ENCODE data around the gene NUP85.
A peak's percentile ranks its signal among the peaks of the same experiment; 100 is the strongest.

NUP85 gene

DNA sequence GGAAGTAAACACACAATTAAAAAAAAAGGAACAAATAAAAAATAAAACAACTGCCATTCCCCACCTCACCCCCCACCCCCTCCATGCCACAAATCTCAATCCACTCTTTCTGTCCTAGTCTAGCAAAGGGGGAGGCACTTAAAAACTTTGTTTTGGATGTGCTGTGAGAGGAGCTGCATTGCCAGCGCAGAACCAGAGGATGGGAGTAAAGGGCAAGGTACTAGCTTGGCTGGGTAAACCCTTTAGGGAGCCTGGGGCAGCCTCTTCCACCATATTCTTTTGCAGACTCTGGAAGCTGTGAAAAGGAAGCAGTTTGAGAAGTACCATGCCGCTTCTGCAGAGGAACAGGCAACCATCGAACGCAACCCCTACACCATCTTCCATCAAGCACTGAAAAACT is 57.6 kb downstream of the NUP85 start:
- TF ChIP-seq SPI1 (IDR thresholded peaks at IDR 0.05; ENCODE audit: borderline replicate concordance, low read depth) (no peak), CTCF (IDR thresholded peaks at IDR 0.05; ENCODE audit: insufficient read depth, low read length) (peak; percentile 41), POLR2AphosphoS5 (IDR thresholded peaks at IDR 0.05; ENCODE audit: low read depth) (no peak), GABPA (IDR thresholded peaks at IDR 0.05; ENCODE audit: low read depth) (no peak)
- TF ChIP-seq, protein P1, sequence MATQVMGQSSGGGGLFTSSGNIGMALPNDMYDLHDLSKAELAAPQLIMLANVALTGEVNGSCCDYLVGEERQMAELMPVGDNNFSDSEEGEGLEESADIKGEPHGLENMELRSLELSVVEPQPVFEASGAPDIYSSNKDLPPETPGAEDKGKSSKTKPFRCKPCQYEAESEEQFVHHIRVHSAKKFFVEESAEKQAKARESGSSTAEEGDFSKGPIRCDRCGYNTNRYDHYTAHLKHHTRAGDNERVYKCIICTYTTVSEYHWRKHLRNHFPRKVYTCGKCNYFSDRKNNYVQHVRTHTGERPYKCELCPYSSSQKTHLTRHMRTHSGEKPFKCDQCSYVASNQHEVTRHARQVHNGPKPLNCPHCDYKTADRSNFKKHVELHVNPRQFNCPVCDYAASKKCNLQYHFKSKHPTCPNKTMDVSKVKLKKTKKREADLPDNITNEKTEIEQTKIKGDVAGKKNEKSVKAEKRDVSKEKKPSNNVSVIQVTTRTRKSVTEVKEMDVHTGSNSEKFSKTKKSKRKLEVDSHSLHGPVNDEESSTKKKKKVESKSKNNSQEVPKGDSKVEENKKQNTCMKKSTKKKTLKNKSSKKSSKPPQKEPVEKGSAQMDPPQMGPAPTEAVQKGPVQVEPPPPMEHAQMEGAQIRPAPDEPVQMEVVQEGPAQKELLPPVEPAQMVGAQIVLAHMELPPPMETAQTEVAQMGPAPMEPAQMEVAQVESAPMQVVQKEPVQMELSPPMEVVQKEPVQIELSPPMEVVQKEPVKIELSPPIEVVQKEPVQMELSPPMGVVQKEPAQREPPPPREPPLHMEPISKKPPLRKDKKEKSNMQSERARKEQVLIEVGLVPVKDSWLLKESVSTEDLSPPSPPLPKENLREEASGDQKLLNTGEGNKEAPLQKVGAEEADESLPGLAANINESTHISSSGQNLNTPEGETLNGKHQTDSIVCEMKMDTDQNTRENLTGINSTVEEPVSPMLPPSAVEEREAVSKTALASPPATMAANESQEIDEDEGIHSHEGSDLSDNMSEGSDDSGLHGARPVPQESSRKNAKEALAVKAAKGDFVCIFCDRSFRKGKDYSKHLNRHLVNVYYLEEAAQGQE (IDR thresholded peaks at IDR 0.05; ENCODE audit: insufficient replicate concordance, low read depth): no peak
- peak overlapping the region; percentile 100 for H3K27ac ChIP-seq (replicated peaks)
- H3K4me3 ChIP-seq (replicated peaks; ENCODE audit: insufficient read depth, low read length): peak overlapping the region; percentile 80; the same call in 1 of the 2 replicates
- no peaks in the 10 kb centered on the region for H3K27me3 ChIP-seq (ENCODE audit: insufficient read depth, poor library complexity, severe bottlenecking)
- DNase-seq (ENCODE audit: low read depth in 1 of 2, low spot score in 1 of 2): peak in 1 of 2 experiments; percentile 55

DNA sequence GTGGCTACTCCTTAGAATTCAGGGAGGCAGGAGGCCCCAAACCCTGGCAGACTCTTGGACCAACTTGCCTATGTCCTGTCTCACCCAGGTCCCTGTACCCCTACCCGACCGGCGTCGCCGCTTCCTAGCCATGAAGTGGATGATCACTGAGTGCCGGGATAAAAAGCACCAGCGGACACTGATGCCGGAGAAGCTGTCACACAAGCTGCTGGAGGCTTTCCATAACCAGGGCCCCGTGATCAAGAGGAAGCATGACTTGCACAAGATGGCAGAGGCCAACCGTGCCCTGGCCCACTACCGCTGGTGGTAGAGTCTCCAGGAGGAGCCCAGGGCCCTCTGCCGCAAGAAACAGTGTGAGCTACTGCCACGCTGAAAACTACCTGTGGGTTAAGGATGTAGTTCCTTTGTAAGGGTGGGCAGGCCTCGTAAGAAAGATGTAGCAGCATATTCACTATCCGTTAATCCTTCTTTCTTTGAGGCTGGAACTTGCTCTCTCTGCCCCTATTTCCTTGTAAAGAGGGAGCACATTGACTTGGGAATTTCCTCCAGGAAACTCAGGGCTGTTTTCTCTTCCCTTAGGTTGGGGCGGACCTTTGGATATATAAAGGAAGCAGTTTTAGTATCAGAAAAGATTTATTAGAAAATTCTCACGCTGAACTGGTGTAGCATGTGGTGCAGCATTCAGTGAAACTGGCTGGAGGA is 60.3 kb downstream of the NUP85 start:
- DNase-seq (ENCODE audit: low read depth in 1 of 2, low spot score in 1 of 2): peak in 1 of 2 experiments; percentile 84
- no peak overlapping the region for H3K4me3 ChIP-seq (replicated peaks; ENCODE audit: insufficient read depth, low read length)
- peak overlapping the region; percentile 76 for H3K27ac ChIP-seq (replicated peaks)
- TF ChIP-seq CTCF (IDR thresholded peaks at IDR 0.05; ENCODE audit: insufficient read depth, low read length) (no peak), POLR2AphosphoS5 (IDR thresholded peaks at IDR 0.05; ENCODE audit: low read depth) (peak; percentile 56; the same call in 1 of the 2 replicates)
- no peaks in the 10 kb centered on the region for H3K27me3 ChIP-seq (ENCODE audit: insufficient read depth, poor library complexity, severe bottlenecking)

DNA sequence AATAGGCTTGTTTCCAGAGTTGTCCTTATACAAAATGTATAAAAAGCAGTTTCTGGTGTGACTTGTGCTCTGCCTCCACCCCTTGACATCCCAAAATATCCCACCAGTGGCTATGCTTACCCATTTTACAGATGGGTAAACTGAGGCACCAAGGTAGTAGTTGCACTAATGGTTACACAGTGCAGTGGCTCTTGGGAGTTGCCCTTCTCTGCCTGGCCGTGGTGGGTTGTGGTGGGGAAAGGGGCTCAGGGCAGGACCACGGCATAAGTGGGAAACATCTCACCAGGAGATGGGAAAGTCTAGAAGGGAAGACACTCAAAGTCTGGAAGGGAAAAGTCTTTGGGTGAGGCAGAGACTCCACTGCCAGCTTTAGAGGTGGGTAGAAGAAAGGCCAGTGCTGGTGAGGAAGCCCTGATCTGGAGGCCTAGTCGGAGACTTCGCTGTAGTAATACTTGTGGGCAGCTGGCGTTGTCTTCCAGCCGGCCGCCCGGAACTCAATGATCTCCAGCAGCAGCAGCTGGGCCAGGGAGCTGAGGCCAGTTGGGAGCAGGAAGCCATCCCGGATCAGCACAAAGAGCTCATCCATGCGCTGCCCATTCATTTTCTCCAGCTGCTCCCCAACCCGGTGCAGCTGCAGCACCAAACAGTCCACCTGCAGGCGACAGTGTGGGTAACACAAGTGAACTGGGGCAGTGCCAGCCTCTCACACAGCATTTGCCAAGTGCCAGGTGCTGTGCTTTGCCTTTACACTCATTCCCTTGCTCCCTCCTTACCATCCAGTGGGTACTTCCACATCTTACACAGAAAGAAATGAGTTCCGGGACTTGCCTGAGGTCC is 61.1 kb downstream of the NUP85 start:
- no peak for TF ChIP-seq GABPA (IDR thresholded peaks at IDR 0.05; ENCODE audit: low read depth)
- H3K27ac ChIP-seq (replicated peaks): peak overlapping the region; percentile 76
- DNase-seq (ENCODE audit: low read depth in 1 of 2, low spot score in 1 of 2): peak; percentile 50 to 64
- H3K27me3 ChIP-seq (ENCODE audit: insufficient read depth, poor library complexity, severe bottlenecking): no peaks in the 10 kb centered on the region
- H3K4me3 ChIP-seq (replicated peaks; ENCODE audit: insufficient read depth, low read length): no peak overlapping the region

- Histone ChIP-seq H3K4me3 (replicated peaks; ENCODE audit: insufficient read depth, low read length) (no peak overlapping the region), H3K27ac (replicated peaks) (peak overlapping the region; percentile 76), H3K27me3 (ENCODE audit: insufficient read depth, poor library complexity, severe bottlenecking) (no peaks in the 10 kb centered on the region)
- DNase-seq (ENCODE audit: low read depth in 1 of 2, low spot score in 1 of 2): peak; percentile 64 to 95
- TF ChIP-seq POLR2AphosphoS5 (IDR thresholded peaks at IDR 0.05; ENCODE audit: low read depth) (peak; percentile 74; the same call in 1 of the 2 replicates), GABPA (IDR thresholded peaks at IDR 0.05; ENCODE audit: low read depth) (no peak), SPI1 (IDR thresholded peaks at IDR 0.05; ENCODE audit: borderline replicate concordance, low read depth) (peak; percentile 82; the same call in 1 of the 2 replicates)
These were observed 61.6 kb downstream of the NUP85 start for GRCh38 chr17:75267153-75267410.

GRCh38 chr17:75267411-75268232 is 62.1 kb downstream of the NUP85 start:
- peak; percentile 70 to 73 for DNase-seq (ENCODE audit: low read depth in 1 of 2, low spot score in 1 of 2)
- peak overlapping the region; percentile 76 for H3K27ac ChIP-seq (replicated peaks)

More at GRCh38 chr17:75267411-75268232, 62.1 kb downstream of the NUP85 start:
- H3K27me3 ChIP-seq (ENCODE audit: insufficient read depth, poor library complexity, severe bottlenecking): no peaks in the 10 kb centered on the region
- TF ChIP-seq POLR2AphosphoS5 (IDR thresholded peaks at IDR 0.05; ENCODE audit: low read depth): peak; percentile 63
- no peak for TF ChIP-seq SPI1 (IDR thresholded peaks at IDR 0.05; ENCODE audit: borderline replicate concordance, low read depth)
- H3K4me3 ChIP-seq (replicated peaks; ENCODE audit: insufficient read depth, low read length): no peak overlapping the region
